ENCODE measurements around the gene KRTAP25-1. TPM values are rescaled to one million over a fixed set of nuclear protein-coding genes. Genes with fewer than 3 reads are reported as not detected.

KRTAP25-1 gene
- not detected for total RNA-seq

GRCh38 chr21:30289215-30289614 lies at the start of gene KRTAP25-1:
Gene KRTAP25-1 (minus strand): TSS chr21:30289514. CDS start chr21:30289490, 24 bp downstream.
- Mint-ChIP-seq H3K4me3 (no peak within 1 kb of the TSS), H3K27me3 (ENCODE audit: low read depth) (no peaks in the 10 kb centered on the region), H3K4me1 (ENCODE audit: low read depth) (no peaks in the 10 kb centered on the region), H3K36me3 (ENCODE audit: insufficient read depth in 2 of 2) (no peaks in the 10 kb centered on the region), H3K27ac (no peak within 1 kb of the TSS), H3K9me3 (no peaks in the 10 kb centered on the region)
- no peak for ATAC-seq (replicated peaks in 1 of 2)
- no peak for DNase-seq

GRCh38 chr21:30338717-30339116 lies 49.4 kb upstream of the KRTAP25-1 start:
- no peak overlapping the region for H3K27ac Mint-ChIP-seq
- no peaks in the 10 kb centered on the region for H3K27me3 Mint-ChIP-seq (ENCODE audit: low read depth)
- ATAC-seq (replicated peaks in 1 of 2), result no peak
- H3K4me3 Mint-ChIP-seq, result no peak overlapping the region
- no peak for DNase-seq
- no peaks in the 10 kb centered on the region for H3K4me1 Mint-ChIP-seq (ENCODE audit: low read depth)
- no peaks in the 10 kb centered on the region for H3K9me3 Mint-ChIP-seq
- no peaks in the 10 kb centered on the region for H3K36me3 Mint-ChIP-seq (ENCODE audit: insufficient read depth in 2 of 2)

GRCh38 chr21:30337772-30338171 lies 48.5 kb upstream of the KRTAP25-1 start:
- ATAC-seq (replicated peaks in 1 of 2) (no peak), DNase-seq (no peak)
- H3K9me3 Mint-ChIP-seq, result no peaks in the 10 kb centered on the region
- no peaks in the 10 kb centered on the region for H3K27me3 Mint-ChIP-seq (ENCODE audit: low read depth)
- H3K36me3 Mint-ChIP-seq (ENCODE audit: insufficient read depth in 2 of 2), result no peaks in the 10 kb centered on the region
- no peak overlapping the region for H3K27ac Mint-ChIP-seq
- H3K4me1 Mint-ChIP-seq (ENCODE audit: low read depth), result no peaks in the 10 kb centered on the region
- H3K4me3 Mint-ChIP-seq, result no peak overlapping the region

GRCh38 chr21:30337276-30337744 lies 48.0 kb upstream of the KRTAP25-1 start, which contains the start of gene KRTAP27-1:
Gene KRTAP27-1 (minus strand): TSS chr21:30337694. CDS start chr21:30337668, 26 bp downstream.
- Mint-ChIP-seq H3K4me3 (no peak within 1 kb of the TSS), H3K9me3 (no peaks in the 10 kb centered on the region), H3K36me3 (ENCODE audit: insufficient read depth in 2 of 2) (no peaks in the 10 kb centered on the region), H3K27me3 (ENCODE audit: low read depth) (no peaks in the 10 kb centered on the region), H3K4me1 (ENCODE audit: low read depth) (no peaks in the 10 kb centered on the region), H3K27ac (no peak within 1 kb of the TSS)
- ATAC-seq (replicated peaks in 1 of 2) (no peak), DNase-seq (no peak)

GRCh38 chr21:30336596-30336995 lies 47.3 kb upstream of the KRTAP25-1 start:
- no peaks in the 10 kb centered on the region for H3K9me3 Mint-ChIP-seq
- ATAC-seq (replicated peaks in 1 of 2) (no peak), DNase-seq (no peak)
- no peak overlapping the region for H3K27ac Mint-ChIP-seq
- no peak overlapping the region for H3K4me3 Mint-ChIP-seq
- no peaks in the 10 kb centered on the region for H3K4me1 Mint-ChIP-seq (ENCODE audit: low read depth)
- H3K36me3 Mint-ChIP-seq (ENCODE audit: insufficient read depth in 2 of 2), result no peaks in the 10 kb centered on the region
- no peaks in the 10 kb centered on the region for H3K27me3 Mint-ChIP-seq (ENCODE audit: low read depth)

GRCh38 chr21:30333736-30334135 lies 44.4 kb upstream of the KRTAP25-1 start:
- Mint-ChIP-seq H3K4me1 (ENCODE audit: low read depth) (no peaks in the 10 kb centered on the region), H3K27ac (no peak overlapping the region), H3K27me3 (ENCODE audit: low read depth) (no peaks in the 10 kb centered on the region), H3K36me3 (ENCODE audit: insufficient read depth in 2 of 2) (no peaks in the 10 kb centered on the region), H3K9me3 (peaks cover 0 to 2% of the 10 kb centered on the region in 2 donors), H3K4me3 (no peak overlapping the region)
- DNase-seq (no peak), ATAC-seq (replicated peaks in 1 of 2) (no peak)

- Mint-ChIP-seq H3K4me3 (no peak overlapping the region), H3K36me3 (ENCODE audit: insufficient read depth in 2 of 2) (no peaks in the 10 kb centered on the region), H3K27me3 (ENCODE audit: low read depth) (no peaks in the 10 kb centered on the region), H3K9me3 (peaks cover 0 to 2% of the 10 kb centered on the region in 2 donors), H3K27ac (no peak overlapping the region), H3K4me1 (ENCODE audit: low read depth) (no peaks in the 10 kb centered on the region)
- DNase-seq (no peak), ATAC-seq (replicated peaks in 1 of 2) (no peak)
Observed at GRCh38 chr21:30332681-30333080, 43.4 kb upstream of the KRTAP25-1 start.

- no peak for ATAC-seq (replicated peaks in 1 of 2)
- H3K27ac Mint-ChIP-seq, result no peak overlapping the region
Observed at GRCh38 chr21:30329203-30329875, 40.0 kb upstream of the KRTAP25-1 start.

GRCh38 chr21:30326390-30326789 lies 37.1 kb upstream of the KRTAP25-1 start:
- H3K9me3 Mint-ChIP-seq, result peaks cover 2 to 6% of the 10 kb centered on the region in 2 donors
- no peak for DNase-seq
- H3K27ac Mint-ChIP-seq, result no peak overlapping the region
- no peaks in the 10 kb centered on the region for H3K27me3 Mint-ChIP-seq (ENCODE audit: low read depth)
- H3K36me3 Mint-ChIP-seq (ENCODE audit: insufficient read depth in 2 of 2), result no peaks in the 10 kb centered on the region
- no peaks in the 10 kb centered on the region for H3K4me1 Mint-ChIP-seq (ENCODE audit: low read depth)
- no peak for ATAC-seq (replicated peaks in 1 of 2)
- H3K4me3 Mint-ChIP-seq, result no peak overlapping the region

More at GRCh38 chr21:30329203-30329875, 40.0 kb upstream of the KRTAP25-1 start:
- no peaks in the 10 kb centered on the region for H3K27me3 Mint-ChIP-seq (ENCODE audit: low read depth)
- H3K4me3 Mint-ChIP-seq, result no peak overlapping the region
- peaks cover 2 to 4% of the 10 kb centered on the region in 2 donors for H3K9me3 Mint-ChIP-seq
- no peaks in the 10 kb centered on the region for H3K36me3 Mint-ChIP-seq (ENCODE audit: insufficient read depth in 2 of 2)
- DNase-seq, result no peak
- no peaks in the 10 kb centered on the region for H3K4me1 Mint-ChIP-seq (ENCODE audit: low read depth)

- Mint-ChIP-seq H3K36me3 (ENCODE audit: insufficient read depth in 2 of 2) (no peaks in the 10 kb centered on the region), H3K27me3 (ENCODE audit: low read depth) (no peaks in the 10 kb centered on the region), H3K4me3 (no peak within 1 kb of the TSS), H3K4me1 (ENCODE audit: low read depth) (no peaks in the 10 kb centered on the region), H3K9me3 (peaks cover 1 to 2% of the 10 kb centered on the region in 2 donors), H3K27ac (no peak within 1 kb of the TSS)
- DNase-seq (no peak), ATAC-seq (replicated peaks in 1 of 2) (no peak)
Observed at GRCh38 chr21:30320215-30320614, 30.9 kb upstream of the KRTAP25-1 start, which contains the start of gene KRTAP26-1. Gene KRTAP26-1 (minus strand): TSS chr21:30320315. CDS start chr21:30320035, 280 bp downstream.

GRCh38 chr21:30315701-30316100 lies 26.4 kb upstream of the KRTAP25-1 start:
- no peak for ATAC-seq (replicated peaks in 1 of 2)

GRCh38 chr21:30306884-30307283 lies 17.6 kb upstream of the KRTAP25-1 start:
- no peak for ATAC-seq (replicated peaks in 1 of 2)
- H3K27me3 Mint-ChIP-seq (ENCODE audit: low read depth), result no peaks in the 10 kb centered on the region
- H3K9me3 Mint-ChIP-seq, result peaks cover 0 to 2% of the 10 kb centered on the region in 2 donors
- no peak for DNase-seq
- no peaks in the 10 kb centered on the region for H3K4me1 Mint-ChIP-seq (ENCODE audit: low read depth)
- H3K27ac Mint-ChIP-seq, result no peak overlapping the region
- H3K4me3 Mint-ChIP-seq, result no peak overlapping the region
- peaks cover 0 to 2% of the 10 kb centered on the region in 2 donors for H3K36me3 Mint-ChIP-seq (ENCODE audit: insufficient read depth in 2 of 2)

More at GRCh38 chr21:30315701-30316100, 26.4 kb upstream of the KRTAP25-1 start:
- no peak for DNase-seq
- Mint-ChIP-seq H3K36me3 (ENCODE audit: insufficient read depth in 2 of 2) (no peaks in the 10 kb centered on the region), H3K4me3 (no peak overlapping the region), H3K9me3 (peaks cover 0 to 2% of the 10 kb centered on the region in 2 donors), H3K27ac (no peak overlapping the region), H3K27me3 (ENCODE audit: low read depth) (no peaks in the 10 kb centered on the region), H3K4me1 (ENCODE audit: low read depth) (no peaks in the 10 kb centered on the region)

GRCh38 chr21:30305136-30305535 lies 15.8 kb upstream of the KRTAP25-1 start:
- Mint-ChIP-seq H3K36me3 (ENCODE audit: insufficient read depth in 2 of 2) (peaks cover 0 to 2% of the 10 kb centered on the region in 2 donors), H3K4me3 (no peak overlapping the region), H3K27ac (no peak overlapping the region), H3K9me3 (peaks cover 0 to 4% of the 10 kb centered on the region in 2 donors), H3K4me1 (ENCODE audit: low read depth) (no peaks in the 10 kb centered on the region), H3K27me3 (ENCODE audit: low read depth) (no peaks in the 10 kb centered on the region)
- no peak for ATAC-seq (replicated peaks in 1 of 2)
- no peak for DNase-seq

GRCh38 chr21:30282850-30283249 lies 6.5 kb downstream of the KRTAP25-1 start, which contains the start of gene KRTAP24-1:
Gene KRTAP24-1 (minus strand): TSS chr21:30282950. CDS start chr21:30282932, 18 bp downstream.
- no peak for DNase-seq
- H3K4me3 Mint-ChIP-seq, result no peak within 1 kb of the TSS
- H3K9me3 Mint-ChIP-seq, result no peaks in the 10 kb centered on the region
- no peak for ATAC-seq (replicated peaks in 1 of 2)
- no peaks in the 10 kb centered on the region for H3K36me3 Mint-ChIP-seq (ENCODE audit: insufficient read depth in 2 of 2)
- H3K27ac Mint-ChIP-seq, result no peak within 1 kb of the TSS
- H3K4me1 Mint-ChIP-seq (ENCODE audit: low read depth), result no peaks in the 10 kb centered on the region
- no peaks in the 10 kb centered on the region for H3K27me3 Mint-ChIP-seq (ENCODE audit: low read depth)
